Stimulated activated CD4-positive, alpha-beta T cell treated with anti-CD3 and anti-CD28 coated beads, Interleukin-1b, Interleukin-23, amount 100 ng/mL, for 1 hour (primary cell): ENCODE results near the gene NRM.

Experiments
- DNase-seq, 2 donors: peaks; one replicate each; pipeline ENCODE4 v3.0.0-alpha.2; 2020; ENCODE audit warnings: low read depth in 2 of 2

NRM gene

DNA sequence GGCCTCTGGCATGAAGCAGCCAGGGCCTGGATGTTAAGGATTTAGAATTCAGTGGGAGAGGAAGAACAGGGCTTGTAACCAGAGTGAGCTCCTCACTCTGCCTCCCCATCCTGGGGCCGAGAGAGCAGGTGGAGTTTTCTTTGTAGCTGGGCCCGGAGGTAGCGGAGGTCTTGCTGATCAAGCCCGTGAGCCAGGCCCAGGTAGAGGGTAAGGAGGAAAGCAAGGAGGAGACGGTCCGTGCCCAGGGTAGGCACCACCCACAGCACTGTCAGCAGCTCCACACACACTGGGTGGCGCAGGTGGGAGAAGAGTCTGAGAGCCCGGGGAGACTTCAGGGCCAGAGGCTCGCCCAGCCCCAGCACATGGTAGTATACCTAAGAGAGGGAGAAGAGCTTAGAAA is 2.2 kb downstream of the NRM start:
- no peak for DNase-seq

- DNase-seq, result no peak
Measured at GRCh38 chr6:30687659-30688431, 2.9 kb downstream of the NRM start.

GRCh38 chr6:30686908-30687658 is 3.7 kb downstream of the NRM start:
- DNase-seq, result peak; percentile 31 to 77

GRCh38 chr6:30686009-30686907 is 4.5 kb downstream of the NRM start, which contains the start of gene PPP1R18:
PPP1R18 (minus strand) TSS chr6:30686645; CDS start chr6:30686018, 627 bp downstream.
- DNase-seq, result peak; percentile 60 to 79

DNA sequence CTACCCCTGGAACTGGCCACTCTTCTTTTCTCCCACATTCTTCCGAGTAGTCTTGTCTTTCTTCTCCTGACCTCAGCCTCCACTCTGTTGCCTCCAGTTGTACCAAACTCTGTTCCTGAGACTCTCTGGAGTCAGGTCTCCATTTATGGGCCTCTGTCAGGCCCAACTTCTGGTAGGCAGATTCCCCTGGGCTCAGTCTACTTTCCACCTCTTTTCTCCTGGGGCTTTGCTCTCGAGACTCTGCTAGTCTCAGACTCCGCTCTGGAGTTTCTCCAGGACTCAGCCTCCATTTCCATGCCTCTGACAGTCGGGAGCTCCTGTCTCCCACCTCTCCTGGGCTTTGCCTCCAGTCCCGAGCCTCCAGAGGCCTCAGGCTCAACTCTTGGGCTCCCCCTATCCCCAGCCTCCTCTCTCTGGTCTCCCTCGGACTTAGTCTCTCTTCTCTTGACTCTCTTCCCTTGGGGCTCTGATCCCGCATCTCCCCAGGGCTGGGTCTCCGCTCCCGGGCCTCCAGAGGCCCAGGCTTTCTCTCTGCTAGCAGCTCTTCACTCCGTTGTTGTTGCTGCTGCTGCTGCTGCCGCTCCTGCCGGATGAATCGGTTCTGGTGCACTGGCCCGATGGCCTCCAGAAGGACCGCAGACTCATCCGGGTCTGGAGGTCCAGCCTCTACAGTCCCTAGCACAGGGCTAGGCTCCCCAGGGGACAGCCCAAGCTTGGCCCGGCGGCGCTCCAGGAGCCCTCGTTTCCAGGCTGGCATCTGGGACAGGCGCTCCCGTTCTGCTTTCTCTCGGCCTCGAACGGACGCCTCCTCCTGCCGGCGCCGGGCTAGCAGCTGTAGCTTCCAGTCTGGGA is 5.4 kb downstream of the NRM start:
- no peak for DNase-seq

- no peak for DNase-seq
Measured at GRCh38 chr6:30684386-30685156, 6.2 kb downstream of the NRM start.

- DNase-seq, result no peak
Measured at GRCh38 chr6:30683980-30684338, 6.8 kb downstream of the NRM start.

GRCh38 chr6:30683183-30683979 is 7.4 kb downstream of the NRM start:
- DNase-seq, result no peak

DNA sequence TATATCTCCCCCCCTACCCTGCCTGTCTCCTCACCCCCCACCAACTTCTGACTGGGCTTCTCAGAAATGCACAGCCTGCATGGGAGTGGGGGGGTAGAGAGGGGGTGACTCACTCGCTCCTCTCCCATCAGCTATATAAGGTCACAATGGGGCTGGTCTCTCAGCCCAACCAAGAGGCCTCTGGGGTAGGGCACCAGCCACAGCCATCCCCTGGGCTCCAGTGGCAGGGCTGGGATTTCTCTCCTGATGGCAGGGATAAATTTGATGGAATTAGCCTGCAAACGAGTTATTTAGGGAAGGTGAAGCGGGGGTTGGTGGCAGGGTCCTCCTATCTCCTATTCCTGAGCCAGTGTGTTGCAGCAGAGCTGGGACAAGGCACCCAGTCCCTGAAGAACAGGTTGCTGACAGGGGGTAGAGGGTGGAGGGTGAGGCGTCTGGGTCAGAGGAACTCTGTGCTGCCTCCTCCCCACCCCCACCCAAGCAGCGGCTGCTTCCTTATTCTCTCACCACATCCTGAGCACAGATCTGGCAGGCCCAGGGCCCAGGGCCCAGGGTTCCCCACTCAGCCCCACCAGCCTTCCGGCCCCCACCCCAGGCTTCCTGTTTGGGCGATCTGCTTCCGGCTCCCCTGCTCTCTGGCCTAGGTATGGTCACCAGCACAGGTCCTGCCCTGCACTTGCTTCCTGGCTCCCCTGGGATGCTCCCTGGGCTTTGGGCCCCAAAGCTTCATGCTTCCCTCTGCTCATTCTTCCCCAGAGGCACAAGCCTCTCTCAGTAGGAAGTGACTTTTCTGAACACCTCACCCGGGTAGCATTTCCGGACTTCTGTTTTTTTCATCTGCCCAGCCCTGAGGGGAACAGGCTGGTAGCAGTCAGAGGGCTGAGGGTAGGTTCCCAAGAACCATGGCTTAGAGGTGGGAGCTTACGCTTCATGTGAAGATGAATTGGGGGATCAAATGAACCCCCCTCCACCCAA is 8.4 kb downstream of the NRM start:
- peak; percentile 57 to 65 for DNase-seq

GRCh38 chr6:30681766-30682142 is 9.0 kb downstream of the NRM start:
- DNase-seq, result no peak

DNA sequence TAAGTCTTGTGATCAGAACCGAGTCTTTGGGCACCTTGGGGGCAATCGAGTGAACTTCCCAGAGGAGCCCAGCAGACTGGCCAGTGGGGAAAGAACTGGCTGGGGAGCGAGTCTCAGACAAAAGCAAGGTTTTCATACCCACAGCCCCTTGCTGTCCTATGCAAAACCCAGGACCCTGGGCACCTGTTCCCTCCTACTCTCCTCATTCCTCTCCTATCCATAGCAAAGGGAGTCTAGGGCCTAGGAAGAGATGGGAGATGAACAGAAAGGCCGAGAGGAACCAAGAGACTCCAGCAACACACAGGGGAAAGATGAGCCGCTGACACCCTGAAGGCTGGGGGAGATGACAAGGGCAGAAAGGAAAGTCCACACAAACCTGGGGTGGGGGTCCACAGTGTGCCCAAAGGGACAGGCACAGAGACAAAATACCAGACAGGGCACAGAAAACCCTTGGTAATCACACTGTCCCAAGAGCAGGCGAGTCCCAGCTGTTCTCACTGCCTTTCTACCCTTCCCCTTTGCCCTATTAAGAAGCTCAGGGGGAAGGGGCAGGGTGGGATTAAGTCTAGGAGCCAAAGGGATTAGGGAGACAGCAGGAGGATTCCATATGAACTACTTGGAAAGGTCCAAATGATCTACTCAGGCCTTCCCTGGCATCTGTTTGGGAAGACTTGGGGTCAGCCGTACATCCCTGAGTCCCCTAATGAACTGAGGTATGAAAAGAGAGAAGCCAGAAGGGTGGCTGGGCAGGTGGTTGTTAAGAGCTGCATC is 10.8 kb downstream of the NRM start:
- no peak for DNase-seq

DNA sequence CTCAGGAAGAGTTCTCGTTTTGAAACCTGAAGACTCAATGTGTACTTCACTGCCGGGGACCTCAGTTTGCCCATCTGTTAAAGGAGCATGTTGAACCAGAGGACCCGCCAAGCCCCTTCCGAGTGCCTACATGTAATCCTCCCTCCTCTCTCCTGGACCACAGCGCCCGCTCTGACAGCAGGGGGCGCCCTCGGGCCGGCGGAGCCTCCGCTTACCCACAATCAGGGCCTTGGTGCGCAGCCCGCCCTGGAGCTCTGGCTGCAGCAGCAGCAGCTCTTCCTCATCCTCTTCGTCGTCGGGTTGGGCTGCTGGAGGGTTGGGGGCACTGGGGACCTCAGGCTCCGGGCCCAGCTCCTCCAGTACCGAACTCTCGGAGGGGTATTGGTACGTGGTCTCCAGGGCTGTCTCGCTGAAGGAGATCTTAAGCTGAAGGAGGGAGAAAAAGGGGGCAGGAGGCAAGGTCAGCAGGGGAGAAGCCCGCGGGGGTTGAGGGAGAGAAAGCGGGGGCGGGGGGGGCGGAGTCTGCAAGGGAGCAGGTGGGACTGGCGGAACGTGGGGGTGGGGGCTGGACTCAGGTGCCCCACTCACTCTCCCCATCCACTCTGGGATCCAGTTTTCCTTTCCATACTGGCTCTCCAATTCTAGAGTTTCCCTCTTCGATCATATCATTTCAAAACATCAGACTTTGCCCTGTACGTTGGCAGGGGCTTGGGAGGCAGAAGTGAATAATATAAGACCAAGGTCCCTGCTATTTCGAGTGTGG is 11.6 kb downstream of the NRM start:
- DNase-seq, result peak; percentile 87 to 92

DNA sequence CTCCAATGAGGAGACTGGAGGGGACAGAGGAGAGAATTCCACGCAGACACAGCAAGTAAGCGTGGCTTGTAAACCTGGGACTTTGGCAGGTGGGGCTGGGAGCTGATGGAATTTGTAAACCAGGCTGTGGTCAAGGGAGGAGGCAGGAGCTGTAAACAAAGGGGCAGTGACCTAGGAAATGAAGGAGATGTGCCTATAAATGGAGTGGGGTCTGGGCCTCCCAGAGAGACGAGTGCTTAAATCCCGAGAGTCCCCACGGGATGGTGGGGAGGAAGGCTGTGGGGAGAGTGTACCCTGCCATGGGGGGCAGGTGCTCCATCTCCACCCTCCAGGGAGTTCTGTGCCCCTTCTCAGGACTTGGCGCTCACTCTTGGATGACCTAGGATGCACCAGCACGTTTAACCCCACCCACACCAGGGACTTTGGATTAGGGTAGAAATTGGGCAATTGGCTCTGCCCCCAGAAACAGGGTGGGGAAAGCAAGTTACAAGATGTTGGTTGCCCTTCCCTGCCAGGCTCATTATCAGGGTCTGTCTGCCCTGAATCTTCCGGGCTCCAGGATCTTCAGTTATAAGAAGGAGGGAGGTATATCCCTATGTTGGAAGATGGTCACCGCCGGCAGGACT is 14.0 kb downstream of the NRM start:
- no peak for DNase-seq

DNA sequence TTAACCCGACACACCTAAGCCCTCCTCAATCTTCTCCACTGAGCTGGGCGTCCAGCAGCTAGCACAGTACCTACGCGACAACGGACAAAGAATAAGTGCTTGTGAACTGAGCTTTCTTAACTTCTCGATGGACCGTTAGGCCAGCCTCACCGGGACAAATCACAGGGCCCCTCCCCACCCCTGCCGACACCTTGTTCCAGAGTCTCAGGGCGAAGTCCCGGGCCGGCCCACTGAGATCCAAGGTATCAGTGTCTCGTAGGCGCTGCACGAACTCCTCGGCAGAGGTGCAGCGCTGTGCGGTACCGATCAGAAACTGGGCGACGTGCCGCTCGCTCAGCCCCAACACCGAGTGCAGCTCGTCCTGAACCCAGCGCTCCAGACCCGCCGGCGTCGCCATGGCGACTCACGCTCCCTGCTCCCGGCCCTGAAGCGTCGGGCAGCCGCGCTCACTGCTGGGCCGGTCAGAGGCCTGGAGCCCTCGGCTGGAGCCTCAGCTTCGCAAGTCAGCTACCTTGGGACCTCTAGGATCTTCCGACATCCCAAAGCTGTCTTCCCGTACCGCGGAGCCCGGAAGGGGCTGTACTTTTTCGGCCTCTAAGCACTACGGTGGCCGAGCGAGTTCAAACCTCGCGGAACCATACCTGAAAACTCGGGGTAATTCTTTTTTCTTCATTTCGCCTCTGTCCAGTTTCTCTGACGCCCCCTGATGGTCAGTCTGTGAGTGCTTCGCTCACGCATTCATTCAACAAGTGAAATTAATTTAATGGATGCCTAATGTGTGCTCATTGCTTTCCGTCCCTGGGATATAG is 18.1 kb downstream of the NRM start, which contains the start of gene DHX16:
Gene DHX16 (minus strand): TSS at position 562 of the 809 bp plus-strand sequence. CDS start 165 bp downstream, at position 397.
- DNase-seq, result peak; percentile 73 to 79

DNA sequence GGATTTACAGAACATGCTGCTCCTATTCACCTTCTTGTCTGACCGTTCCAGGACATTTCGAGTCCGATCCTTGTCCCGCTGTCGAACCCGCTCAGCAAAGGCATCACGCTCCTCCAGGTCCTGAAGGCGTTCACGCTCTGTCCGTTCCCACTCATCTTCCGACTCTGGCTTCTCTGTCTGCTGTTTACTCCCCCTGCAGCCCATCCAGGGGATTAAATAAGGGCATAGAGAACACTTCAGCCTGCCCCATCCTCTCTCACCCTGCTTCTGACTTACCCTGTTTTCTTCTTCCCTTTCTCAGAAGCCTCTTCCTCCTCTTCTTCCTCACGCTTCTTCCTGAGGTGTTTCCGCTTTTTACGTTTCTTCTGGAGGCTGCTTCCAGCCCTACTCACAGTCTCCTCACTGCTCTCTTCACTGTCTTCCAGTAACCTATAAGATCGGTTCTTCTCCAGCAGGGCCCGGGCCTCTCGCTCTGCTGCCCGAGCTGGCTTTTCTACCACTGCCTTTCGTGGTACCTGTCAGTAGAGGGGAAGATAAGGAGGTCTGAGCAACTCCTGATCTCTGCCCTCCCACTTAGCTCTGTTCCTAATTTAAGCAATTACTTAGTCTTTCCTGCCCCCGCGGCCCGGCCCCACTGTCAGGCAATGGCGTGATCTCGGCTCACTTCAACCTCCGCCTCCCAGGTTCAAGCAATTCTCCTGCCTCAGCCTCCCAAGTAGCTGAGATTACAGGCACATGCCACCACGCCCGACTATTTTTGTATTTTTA is 19.8 kb downstream of the NRM start:
- no peak for DNase-seq
